H54 (cell line): Measurements from ENCODE around the gene STRBP.
"Not testable (repeated sequence)": the region's sequence is repeated elsewhere in the genome, so short reads cannot be mapped to it uniquely, and the experiment has no call there.

ENCODE experiments used
- DNase-seq: peaks from one replicate; pipeline ENCODE4 v3.0.0; 2011; ENCODE audit warnings: low spot score, mixed read lengths; ENCODE audit not compliant: insufficient read length
- FAIRE-seq: peaks from 3 replicates; lab custom pipeline; 2011; peaks lifted over from hg19 to GRCh38; lab: Jason Lieb, UNC
- POLR2A ChIP-seq: IDR thresholded peaks from 2 replicates; pipeline ENCODE4 v1.6.1; 2011; ENCODE audit warnings: low read depth, mild to moderate bottlenecking, low read length

The STRBP gene

DNA sequence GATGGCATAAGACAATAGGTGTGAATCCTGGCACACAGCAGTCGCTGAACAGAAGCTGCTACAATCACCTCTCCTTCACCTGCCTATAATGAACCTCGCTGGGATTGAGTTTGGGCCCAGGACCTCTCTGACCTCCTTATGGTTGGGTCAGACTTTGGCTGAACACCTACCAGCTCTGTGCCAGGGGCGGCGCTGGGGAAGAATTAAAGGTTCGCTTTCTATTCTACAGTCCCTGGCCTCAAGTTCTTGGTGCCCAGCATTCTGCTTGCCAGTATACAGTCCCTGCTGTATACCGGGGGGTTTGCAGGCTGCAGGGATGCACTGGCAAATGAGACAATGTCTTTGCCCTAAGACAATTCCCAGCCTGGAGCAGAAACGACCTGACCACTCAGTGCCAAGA lies 895 bp upstream of the STRBP start:
- TF ChIP-seq POLR2A: no peak
- no peak for FAIRE-seq
- DNase-seq: no peak

DNA sequence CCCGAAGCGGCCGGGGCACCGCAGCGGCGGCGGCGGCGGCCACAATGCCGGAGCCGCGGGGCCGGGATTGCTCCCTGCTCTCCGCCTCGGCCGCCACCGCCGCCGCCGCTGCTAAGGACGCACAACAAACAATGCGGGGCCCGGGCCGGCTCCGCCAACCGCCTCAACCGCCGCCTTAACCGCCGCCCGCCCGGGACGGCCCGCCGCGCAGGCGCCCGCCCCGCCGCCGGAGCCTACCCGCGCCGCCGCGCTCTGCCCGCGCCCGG lies 254 bp downstream of the STRBP start:
- FAIRE-seq (no peak), DNase-seq (peak; percentile 34)
- no peak for TF ChIP-seq POLR2A

DNA sequence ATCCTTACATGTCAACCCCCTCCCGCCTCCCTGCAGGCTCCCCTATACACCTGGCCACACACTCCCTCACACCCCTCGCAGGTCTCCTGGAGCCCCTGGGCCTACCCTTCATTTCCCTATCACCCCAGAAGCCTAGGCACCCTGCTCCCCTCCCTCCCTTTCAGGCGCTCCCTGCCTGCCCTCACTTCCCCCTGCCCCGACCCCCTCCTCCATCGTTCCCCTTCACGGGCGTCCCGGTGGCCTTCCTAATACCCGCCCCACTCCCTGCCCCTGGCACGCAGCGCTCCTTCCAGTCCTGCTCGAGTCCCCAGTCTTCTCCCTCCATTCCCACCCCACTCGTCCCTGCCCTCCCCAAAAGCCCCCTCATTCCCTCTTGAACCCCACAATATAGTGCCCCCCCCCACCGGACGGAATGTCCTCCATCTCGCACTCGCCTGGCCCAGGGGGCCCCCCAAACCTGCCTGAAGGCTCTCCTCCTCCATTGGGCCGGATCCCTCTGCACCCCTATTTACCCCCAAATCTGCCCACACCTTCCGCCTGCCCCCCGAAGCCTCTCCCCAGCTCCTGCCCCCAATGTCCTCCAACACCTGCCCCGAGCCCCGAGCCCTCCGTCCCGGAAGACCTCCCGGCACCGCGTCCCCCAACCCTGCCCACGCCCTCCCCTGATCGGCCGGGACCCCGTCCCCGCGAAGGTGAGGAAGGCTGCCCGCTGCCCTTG lies 746 bp downstream of the STRBP start:
- no peak for FAIRE-seq
- no peak for TF ChIP-seq POLR2A
- DNase-seq: no peak

DNA sequence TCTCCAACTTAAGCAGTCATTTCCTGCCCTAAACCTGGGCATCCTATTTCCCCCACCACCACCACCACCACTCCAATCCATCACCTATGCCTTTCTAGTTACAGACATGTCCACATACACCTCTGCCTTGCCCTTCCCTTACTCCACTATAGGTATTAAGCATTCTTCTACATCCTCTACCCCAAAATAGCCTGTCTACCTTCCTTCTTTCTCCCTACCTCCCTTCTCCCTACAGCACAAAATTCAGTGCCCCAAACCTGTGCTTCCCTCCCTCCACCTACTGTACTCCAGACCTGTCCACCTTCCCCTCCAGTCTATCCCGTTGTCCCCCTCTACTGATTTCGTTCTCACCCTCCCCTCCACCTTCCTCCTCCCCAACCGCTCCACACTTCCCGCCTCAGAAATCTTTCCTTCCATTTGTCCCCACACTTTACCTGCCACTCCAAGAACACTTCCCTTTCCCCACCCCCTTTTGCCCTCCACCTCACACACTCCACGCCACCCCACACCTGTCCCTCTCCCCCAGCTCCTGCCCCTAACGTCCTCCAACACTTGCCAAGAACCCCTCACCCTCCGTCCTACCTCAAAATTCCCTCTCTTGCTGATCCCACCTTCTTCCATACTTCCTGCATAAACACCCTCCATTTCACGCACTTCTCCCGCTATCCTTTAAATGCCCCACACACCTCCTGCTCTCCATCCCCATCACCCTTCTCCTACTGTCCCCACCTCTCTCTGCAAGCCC lies 1.6 kb downstream of the STRBP start:
- no peak for TF ChIP-seq POLR2A
- DNase-seq: no peak
- no peak for FAIRE-seq

DNA sequence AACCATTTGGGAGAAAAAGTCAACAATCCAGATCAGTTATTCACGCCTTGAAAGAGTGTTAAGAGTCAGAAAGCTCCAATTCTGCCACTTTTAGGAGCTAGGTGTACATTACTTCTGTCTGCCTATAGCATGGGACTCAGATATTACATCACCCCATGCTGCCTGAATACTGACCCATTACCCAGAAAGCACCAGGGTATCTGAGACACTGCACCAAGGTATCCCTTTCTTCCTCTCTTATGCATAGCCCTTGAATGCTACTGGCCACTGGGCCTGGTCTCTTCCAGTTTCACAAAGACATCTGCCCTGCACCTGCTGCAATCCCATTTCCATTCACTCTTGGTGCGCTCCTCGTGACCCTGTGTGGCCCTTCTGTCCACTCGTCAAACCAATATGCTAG lies 2.6 kb downstream of the STRBP start:
- no peak for TF ChIP-seq POLR2A
- FAIRE-seq (peak; percentile 76), DNase-seq (peak; percentile 44)

DNA sequence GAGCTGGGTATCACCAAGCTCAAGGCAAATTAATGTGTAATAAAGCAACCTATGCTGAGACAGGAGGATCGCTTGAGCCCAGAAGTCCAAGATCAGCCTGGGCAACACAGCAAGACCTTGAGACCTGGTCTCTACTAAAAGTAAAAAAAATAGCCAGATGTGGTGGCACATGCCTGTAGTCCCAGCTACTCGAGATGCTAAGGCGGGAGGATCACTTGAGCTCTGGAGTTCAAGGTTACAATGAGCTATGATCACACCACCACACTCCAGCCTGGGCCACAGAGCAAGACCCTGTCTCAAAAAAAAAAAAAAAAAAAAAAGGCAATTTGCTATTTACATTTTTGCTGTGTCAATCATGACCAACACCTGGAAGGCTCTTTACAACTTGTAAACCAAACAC lies 5.2 kb downstream of the STRBP start:
- FAIRE-seq (no peak), DNase-seq (no peak)
- no peak for TF ChIP-seq POLR2A

DNA sequence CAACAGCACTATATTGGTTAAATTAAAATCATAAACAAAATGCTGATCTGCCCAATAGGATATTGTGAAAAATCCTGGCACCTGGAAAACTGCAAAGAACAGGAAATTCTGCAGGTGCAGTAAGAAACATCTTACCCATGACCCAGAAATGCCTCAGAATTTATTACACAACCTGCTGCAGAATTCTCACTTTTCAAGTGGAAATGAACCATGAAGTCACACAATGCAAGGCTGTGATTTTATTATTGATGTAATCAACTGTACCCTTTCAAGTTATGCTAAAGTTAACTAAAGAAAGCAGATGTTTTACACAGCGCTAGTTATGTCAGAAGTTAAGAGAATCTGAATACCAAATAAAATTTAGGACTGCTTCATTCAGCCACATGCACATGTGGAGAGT lies 6.0 kb downstream of the STRBP start:
- no peak for TF ChIP-seq POLR2A
- DNase-seq (no peak), FAIRE-seq (no peak)

DNA sequence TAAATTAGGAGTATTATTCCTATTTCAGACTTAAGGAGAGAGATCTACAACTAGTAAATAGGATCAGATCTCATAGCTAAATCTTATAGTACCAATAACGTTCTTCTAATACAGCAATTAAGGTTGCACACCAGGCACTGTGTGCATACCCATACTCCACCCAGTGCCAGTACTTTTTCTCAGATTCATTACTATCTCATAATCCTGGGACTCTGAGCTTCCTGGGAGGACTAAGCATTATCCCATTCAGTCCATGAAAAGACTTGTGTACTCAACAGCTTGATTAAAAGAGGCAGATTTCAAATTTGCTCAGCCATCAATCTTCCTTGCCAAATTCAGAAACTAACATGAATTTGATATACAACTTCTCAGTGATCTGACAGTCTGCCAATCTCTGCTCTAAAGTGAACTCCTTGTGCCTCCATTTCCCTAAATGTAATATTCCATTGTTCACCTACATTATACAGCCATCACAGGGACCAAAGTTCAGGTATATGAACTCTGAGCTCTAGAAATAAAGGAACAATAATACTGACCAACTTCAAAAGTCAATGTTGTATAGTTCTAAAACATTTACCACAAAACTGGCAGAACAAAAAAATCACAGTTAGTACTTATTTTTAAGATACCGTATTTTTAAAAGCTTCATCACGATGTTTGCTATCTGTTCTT lies 7.2 kb downstream of the STRBP start:
- no peak for DNase-seq
- FAIRE-seq: peak; percentile 87
- TF ChIP-seq POLR2A: no peak

DNA sequence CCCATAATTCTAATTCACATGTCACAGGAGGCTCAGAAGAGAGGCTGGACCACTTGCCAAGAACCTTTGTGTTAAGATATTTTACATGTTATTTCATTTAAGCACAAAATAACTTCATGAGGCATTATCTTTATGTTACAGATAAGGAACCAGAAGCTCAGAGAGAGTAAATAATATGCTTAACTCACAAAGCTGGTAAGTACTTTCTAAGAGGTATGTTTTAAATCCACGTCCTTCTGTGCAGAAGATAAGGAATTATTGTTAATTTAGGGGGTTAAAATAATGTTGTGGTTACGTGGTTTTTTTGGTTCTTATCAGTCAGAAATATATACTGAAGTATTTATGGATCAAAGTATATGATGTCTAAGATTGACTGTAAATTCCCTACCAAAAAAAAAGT lies 8.0 kb downstream of the STRBP start:
- FAIRE-seq: no peak
- no peak for DNase-seq
- TF ChIP-seq POLR2A: no peak

DNA sequence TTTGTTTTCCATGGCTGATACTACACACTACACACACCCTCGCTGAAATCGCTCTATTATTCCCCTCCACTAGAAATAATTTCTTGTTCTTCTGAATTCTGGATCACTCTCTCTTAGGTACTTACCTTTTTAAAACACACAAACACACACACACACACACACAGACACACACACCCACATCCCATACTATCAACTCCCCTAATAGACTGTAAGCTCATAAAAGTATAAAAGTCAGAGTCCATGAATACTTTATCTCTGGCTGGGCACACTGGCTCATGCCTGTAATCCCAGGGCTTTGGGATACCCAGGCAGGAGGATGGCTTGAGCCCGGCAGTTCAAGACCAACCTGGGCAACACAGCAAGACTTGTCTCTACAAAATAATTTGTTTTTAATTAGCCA lies 11.1 kb downstream of the STRBP start:
- no peak for FAIRE-seq
- TF ChIP-seq POLR2A: no peak
- DNase-seq: no peak

DNA sequence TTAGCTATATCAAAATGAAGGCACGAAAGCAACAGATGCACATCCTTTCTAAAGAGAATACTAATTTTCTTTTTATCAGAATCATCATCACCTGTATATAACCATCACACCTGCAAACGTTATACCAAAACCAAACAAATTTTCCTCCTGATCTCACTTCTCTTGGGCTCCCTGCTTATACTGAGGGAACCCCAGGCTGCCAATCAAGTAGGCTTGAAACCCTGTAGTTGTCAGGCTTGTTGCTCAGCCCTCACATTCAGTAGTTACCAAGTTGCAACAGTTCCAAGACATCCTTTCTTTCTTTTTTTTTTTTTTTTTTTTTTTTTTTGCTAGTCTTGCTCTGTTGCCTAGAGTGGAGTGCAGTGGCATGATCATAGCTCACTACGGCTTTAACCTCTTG lies 12.7 kb downstream of the STRBP start:
- no peak for TF ChIP-seq POLR2A
- peak; percentile 15 for FAIRE-seq
- DNase-seq: no peak

DNA sequence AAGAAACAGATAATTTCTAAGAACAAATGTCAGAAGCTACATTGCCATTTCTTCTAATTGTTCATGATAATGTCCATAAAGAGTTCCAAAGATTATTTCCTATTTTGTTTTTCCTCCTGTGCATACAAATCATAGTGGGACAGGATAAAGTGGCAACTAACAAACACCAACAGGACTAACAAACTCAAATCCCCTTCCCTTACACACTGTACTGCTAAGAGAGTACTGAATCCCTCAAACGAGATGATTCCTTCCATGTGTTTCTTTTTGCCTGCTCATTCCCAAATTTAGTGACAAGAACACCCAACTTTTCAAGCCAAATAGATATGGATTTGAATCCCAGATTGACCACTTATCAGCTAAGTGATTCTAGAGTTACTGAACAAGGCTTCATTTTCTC lies 15.2 kb downstream of the STRBP start:
- no peak for FAIRE-seq
- no peak for TF ChIP-seq POLR2A

DNA sequence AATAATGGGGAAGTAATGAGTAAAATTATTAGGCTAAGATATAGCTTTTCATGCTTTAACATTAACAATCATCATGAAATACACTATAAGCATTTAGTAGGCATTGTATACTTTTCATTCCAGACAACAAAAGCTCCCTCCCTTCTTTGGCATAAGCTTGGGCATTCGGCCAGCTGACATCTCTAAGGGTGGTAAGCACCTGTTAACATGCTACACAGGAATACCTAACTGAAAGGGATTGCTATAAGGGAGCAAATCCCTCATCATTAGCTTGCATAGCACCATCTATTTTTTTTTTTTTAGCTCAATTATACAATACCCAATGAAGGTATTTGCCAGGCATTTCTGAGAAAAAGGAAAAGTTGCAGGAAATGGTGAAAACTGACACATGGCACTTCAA lies 16.6 kb downstream of the STRBP start:
- no peak for DNase-seq
- FAIRE-seq: no peak
- no peak for TF ChIP-seq POLR2A

More for the DNA sequence above, 15.2 kb downstream of the STRBP start:
- no peak for DNase-seq

DNA sequence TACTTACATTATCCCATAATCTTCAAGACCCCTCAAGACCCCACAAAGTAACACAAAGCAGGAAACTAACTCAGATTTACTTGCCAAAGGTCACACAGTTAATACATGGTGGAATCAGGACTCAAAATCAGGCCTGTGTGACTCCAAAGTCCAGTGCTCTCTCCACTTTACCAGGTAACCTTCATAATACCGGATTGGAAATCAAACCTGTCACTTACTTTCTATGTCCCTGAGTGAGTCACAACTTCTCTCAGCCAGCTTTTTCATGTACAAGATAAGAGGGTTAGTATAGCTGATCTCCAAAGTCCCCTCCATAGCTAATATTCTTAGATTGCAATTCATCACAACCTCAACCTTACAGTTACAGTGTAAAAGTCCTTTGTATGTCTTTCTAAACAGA lies 17.1 kb downstream of the STRBP start:
- DNase-seq (no peak), FAIRE-seq (peak; percentile 82)
- TF ChIP-seq POLR2A: no peak

DNA sequence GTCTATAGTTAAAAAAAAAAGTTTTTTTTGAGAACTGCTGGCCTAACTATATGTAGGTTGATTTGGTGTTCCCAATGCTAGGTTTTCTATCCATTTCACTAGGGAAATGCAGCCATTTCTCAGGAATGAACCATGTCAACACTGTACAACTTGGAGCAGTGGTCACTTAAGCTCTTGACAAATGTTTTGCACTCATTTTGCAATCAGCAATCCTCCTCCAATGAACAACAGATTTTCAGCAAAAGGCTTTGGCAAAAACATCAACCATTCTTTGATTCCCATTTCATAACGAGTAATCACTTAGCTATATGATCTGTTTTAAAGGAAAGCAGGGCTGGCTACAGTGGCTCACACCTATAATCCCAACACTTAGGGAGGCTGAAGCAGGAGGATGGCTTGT lies 17.9 kb downstream of the STRBP start:
- no peak for TF ChIP-seq POLR2A
- DNase-seq (no peak), FAIRE-seq (peak; percentile 84)

DNA sequence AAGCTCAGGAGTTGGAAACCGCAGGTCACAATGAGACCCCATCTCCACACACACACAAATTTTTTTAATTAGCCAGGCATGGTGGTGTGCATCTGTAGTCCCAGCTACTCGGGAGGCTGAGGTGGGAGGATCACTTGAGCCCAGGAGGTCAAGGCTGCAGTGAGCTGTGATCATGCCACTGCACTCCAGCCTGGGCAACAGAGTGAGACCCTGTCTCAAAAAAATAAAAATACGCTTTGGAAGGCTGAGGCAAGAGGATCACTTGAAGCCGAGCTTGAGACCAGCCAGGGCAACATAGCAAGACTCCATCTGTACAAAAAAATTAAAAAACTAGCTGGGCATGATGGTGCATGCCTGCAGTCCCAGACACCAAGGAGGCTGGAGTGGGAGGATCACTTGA lies 19.2 kb downstream of the STRBP start:
- not testable (repeated sequence) for DNase-seq, FAIRE-seq
